Caki2 (cell line): ENCODE results near the gene SLC16A1. TPM values are rescaled to one million over a fixed set of nuclear protein-coding genes. Genes with fewer than 3 reads are reported as not detected.
A peak's percentile ranks its signal among the peaks of the same experiment; 100 is the strongest.
"Not testable (repeated sequence)": the region's sequence is repeated elsewhere in the genome, so short reads cannot be mapped to it uniquely, and the experiment has no call there.

Experiments used
- DNase-seq: peaks from one replicate; pipeline ENCODE4 v3.0.0-alpha.2; 2015; ENCODE audit warnings: low read depth
- in situ Hi-C: cut with HindIII; loops from 2 replicates; pipeline ENCODE4 v1.10.0; 2016; ENCODE audit warnings: low sequenced_read_pairs, low pct_unique_long_range_greater_than_20kb, mixed read lengths
- total RNA-seq: library from RNA; depleted of rRNA; stranded (reverse); fragments of >200 nt; shearing (Covaris generic); gene quantifications from 2 replicates; pipeline ENCODE4 v1.2.3, GENCODE V29; 2014; ENCODE audit warnings: low replicate concordance

SLC16A1 gene
- total RNA-seq, 1 experiment from 2014 or later: 29.8 TPM

DNA sequence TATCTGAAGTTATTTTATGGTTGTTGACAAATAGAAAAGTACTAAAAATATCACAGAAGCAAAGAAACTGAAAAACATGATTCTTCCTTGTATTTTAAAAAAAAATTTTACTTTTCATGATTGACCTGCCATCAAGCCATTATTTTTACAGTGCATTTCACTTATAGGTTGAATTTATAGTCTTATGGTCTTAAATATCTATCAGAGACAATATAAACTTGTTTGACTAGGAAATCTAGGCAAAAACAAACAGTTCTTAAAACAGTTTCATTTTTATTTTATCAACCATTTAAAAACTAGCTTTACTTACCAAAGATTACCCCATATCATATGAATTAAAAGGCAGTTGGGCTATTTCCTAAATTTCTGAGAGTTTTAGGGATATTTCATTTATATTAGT lies 59.2 kb downstream of the SLC16A1 start:
- no peak for DNase-seq
- in situ Hi-C loops: no loop called here

DNA sequence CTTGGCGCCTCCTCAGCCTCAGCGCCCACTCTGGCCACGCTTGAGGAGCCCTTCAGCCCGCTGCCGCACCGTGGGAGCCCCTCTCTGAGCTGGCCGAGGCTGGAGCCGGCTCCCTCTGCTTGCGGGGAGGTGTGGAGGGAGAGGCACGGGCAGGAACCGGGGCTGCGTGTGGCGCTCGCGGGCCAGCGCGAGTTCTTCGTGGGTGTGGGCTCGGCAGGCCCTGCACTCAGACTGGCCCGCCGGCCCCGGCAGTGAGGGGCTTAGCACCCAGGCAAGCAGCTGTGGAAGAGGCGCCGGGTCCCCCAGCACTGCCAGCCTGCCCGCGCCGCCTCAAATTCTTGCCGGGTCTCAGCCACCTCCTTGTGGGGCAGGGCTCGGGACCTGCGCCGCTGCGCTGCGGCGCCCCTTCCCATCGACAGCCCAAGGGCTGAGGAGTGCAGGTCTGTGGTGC lies 61.4 kb downstream of the SLC16A1 start:
- in situ Hi-C loops: no loop called here
- no peak for DNase-seq

DNA sequence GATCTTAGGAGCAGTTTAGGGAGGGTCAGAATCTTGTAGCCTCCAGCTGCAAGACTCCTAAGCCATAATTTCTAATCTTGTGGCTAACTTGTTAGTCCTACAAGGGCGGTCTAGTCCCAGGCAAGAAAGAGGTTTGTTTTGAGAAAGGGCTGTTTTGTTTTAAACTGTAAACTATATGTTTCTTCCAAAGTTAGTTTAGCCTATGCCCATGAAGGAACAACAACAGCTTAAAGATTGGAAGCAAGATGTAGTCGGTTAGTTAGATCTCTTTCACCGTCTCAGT lies 62.0 kb downstream of the SLC16A1 start:
- in situ Hi-C loops: no loop called here
- DNase-seq: no peak

DNA sequence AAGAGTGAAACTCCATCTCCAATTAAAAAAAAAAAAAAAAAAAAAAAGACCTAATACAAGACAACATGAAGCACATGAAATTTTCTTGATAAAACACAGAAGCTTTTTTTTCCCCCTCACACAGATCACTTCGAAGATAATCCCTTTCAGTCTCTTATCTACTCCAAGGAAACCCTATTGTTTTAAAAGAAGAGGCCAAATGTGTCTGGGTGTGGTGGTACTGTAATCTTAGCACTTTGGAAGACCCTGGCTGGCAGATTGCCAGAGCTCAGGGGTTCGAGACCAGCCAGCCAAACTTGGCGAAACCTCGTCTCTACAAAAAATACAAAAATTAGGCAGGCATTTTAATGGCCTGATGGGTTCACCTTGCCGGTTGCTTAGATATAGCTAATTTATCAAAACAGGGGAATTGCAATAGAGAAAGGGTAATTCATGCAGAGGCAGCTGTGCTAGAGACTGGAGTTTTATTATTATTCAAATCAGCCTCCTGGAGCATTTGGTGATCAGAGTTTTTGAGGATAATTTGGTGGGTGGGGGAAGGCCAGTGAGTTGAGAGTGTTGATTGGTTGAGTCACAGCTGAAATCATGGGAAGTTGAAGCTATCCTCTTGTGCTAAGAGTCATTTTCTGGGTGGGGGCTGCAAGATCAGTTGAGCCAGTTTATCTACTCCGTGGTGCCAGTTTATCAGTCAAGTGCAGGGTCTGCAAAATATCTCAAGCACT lies 62.5 kb downstream of the SLC16A1 start:
- in situ Hi-C loops: no loop called here
- DNase-seq: no peak

DNA sequence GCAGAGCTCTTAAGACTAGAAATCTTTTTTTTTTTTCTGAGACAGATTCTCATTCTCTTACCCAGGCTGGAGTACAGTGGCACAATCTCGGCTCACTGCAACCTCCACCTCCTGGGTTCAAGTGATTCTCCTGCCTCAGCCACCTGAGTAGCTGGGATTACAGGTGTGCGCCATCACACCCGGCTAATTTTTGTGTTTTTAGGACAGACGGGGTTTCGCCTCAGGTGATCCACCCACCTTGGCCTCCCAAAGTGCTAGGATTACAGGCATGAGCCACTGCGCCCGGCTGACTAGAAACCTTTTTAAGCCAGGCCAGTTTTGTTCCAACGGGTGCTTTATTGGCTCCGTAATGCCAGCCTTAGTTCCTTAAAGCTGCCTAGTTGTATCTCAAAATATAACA lies 66.1 kb downstream of the SLC16A1 start:
- DNase-seq, in situ Hi-C loops: not testable (repeated sequence)

DNA sequence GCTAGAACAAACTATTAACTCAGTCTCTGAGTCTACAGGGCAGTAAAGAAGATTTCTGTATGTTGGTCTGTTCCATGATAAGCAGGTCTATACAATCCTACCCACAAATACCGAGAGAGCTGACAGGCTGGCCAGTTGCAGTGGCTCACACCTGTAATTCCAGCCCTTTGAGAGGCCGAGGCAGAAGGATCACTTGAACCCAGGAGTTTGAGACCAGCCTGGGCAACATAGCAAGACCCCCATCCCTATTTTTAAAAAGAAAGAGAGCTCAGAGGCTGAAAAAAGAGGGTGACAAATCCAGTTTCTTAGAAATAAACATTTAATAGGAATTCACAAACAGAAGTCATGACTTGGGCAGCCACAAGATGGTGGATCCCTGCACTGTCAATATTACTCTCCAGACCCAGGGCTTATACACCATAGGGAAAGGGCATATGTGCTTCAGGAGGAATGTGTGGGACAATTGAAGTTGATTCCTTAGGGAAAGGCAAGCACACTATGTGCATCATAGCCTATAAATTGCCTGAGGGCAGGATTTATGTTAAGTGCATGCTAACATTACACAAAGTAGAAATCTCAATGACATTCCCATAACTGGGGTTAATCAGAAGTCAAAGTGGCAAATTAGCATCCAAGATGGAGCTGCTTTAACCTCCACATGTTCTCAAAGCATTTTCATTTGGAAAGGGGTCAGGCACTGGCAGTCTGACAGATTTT lies 66.8 kb downstream of the SLC16A1 start:
- in situ Hi-C loops: no loop called here
- no peak for DNase-seq

DNA sequence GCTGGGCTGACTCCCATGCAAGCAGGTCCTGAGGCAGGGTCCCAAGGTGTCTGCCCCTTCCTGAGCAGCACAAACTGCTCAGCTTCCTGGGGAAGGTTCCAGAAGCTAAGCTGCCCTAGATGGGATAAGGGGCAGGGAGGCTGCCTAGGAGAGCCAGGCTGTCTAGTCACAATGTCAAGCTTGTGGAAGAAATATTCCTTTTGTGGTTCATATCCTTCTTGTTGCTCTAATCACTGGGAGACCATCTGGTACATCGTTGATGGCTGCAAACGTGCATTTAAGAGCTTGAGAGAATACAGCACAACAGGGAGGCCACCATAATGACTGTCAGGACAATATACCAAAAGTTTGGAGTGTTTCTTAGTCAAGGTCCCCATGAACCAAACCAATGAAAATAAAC lies 67.4 kb downstream of the SLC16A1 start:
- in situ Hi-C loops: no loop called here
- DNase-seq: no peak

DNA sequence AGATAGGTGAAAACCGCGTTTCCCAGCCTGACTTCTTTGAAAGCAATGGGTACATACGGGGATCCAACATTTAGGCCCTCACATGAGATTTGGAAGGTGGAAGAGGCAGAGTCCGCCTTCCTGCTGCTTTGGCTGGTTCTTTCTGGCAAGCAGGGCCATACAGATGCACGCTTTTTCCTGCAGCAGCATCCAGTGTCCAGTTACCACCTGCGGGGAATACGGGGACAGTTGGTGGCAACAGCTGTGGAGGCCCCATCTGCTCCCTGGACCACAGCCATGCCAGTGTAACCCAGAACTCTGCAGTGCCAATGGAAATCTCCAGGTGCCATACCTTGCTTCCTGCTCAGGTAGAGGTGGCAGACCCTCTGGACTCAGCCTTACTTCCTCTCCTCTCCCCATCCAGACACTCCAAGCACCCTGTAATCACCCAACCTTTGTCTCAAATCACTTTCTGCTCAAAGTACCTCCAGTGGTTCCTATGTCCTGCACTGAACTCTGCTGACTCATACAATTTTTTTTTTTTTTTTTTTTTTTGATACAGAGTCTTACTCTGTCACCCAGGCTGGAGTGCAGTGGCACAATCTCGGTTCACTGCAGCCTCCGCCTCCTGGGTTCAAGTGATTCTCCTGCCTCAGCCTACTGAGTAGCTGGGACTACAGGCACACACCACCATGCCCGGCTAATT lies 68.3 kb downstream of the SLC16A1 start:
- peak; percentile 22 for DNase-seq
- in situ Hi-C loops: no loop called here

DNA sequence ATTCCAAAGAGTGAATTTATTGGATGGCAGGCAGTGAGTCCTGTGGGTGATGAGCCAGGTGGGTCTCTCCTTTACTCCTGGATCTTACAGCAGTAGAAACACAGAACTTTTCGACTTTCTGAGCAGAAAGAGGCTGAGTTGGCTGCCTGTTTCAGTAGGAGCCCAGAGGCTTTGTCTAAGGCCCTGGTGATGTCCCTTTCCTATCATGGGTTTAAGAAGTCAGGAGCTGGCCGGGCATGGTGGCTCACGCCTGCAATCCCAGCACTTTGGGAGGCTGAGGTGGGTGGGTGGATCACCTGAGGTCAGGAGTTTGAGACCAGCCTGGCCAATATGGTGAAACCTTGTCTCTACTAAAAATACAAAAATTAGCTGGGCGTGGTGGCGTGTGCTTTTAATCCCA lies 71.0 kb downstream of the SLC16A1 start:
- DNase-seq, in situ Hi-C loops: not testable (repeated sequence)

DNA sequence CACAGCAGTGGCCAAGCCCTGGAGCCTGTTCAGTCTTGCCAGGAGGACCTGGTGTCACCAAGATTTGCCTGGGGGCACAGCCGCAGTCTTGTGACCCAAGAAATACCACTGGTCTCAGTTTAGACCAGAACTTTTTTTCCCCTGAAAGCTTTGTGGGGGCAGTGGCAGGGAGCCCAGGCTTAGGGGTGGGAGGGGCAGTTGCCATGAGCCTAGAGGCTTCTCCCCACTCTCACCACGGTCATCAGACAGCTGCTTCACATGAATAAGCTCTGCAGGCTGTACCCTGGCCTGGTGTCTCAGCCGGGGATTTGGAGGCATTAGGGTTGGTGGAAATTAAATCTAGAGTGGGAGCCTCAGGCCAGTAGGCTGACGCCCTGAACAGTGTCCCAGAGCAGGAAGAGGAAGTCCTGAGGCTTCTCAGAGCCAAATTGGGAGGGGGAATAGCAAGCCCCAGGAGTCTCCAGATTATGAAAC lies 73.7 kb downstream of the SLC16A1 start:
- no peak for DNase-seq
- in situ Hi-C loops: no loop called here

DNA sequence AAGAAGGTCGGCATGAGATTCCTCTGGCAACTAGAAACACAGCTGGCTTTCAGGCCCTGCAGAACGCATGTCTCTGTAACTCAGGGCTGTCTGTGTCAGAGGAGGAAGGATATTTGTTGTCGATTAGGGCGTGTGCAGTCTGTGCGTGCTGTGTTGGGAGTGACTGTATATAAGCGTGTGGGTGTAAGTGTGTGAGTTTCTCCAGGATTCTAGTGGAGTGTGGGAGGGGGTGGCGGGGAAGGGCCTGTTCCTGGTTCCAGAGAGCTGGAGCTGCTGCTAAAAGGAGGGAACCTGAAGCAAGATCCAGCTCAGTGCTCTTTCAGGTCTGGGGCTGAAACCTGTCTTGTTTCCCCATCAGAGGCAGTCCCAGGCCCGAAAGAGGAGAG lies 74.3 kb downstream of the SLC16A1 start:
- in situ Hi-C loops: no loop called here
- no peak for DNase-seq

DNA sequence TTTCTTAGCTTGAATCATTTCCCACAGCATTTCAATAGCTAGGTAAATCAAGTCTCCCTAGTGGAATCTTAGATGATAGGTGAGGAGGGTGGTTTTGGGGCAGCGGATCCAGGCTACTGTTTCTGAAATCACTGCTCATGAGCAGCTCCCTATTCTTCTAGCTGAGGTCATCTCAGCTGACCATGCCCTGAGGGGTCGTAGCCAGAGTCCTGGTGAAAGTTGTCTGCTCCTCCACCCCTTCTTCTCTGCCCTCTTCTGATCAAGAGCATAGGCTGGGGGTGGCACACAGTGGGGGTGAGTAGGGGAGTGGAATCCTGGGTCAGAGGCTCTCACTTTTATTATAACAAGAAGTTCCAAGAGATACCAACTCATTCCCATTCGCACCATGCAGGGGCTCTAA lies 76.2 kb downstream of the SLC16A1 start:
- no peak for DNase-seq
- in situ Hi-C loops: no loop called here

DNA sequence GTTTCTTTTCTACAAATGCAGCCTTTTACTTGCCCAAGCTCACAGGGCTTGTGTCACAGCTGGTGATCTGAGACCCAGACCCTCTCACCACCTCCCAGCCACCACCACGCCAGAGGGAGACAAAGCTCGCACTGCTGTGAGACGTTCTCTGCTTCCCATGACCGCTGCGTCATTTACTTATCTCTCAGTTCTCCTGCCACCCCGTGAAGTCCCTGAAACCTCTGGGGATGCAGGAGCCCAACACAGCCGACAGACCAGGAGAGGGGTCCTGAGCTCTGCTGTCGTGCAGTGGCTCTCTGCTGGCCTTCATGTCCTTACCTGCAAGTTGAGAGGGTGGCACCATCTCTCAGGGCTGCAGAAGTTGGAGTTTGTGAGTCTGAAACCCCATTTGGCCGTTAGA lies 77.7 kb downstream of the SLC16A1 start:
- DNase-seq: no peak
- in situ Hi-C loops: no loop called here

DNA sequence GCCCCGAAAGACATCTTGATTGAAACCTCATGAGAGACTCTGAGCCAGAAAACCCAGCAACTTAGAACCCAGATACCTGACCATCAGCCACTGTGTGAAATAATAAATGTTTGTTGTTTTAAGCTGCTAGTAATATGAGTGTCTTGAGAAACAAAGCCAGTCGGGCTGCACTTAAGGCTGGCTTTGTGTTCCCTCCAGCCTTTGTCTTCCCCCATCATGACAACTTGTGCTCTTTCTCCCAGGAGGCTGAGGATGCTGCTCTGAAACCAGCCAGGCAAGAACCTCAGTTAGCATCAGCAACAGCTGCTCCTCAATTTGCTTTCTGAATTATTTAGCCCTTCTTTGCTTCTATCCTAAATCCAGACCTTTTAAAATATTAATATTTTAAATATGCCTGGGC lies 78.2 kb downstream of the SLC16A1 start:
- no peak for DNase-seq
- in situ Hi-C loops: no loop called here

DNA sequence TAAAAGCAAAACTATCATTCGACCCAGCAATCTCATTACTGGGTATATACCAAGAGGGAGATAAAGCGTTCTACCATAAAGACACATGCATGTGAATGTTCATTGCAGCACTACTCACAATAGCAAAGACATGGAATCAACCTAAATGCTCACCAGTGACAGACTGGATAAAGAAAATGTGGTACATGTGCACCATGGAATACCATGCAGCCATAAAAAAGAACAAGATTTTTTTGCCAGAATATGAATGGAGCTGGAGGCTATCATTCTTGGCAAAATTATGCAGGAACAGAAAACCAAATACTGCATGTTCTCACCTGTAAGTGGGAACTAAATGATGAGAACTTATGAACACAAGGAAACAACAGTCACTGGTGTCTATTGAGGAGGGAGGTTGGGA lies 79.7 kb downstream of the SLC16A1 start:
- no peak for DNase-seq
- in situ Hi-C loops: no loop called here

DNA sequence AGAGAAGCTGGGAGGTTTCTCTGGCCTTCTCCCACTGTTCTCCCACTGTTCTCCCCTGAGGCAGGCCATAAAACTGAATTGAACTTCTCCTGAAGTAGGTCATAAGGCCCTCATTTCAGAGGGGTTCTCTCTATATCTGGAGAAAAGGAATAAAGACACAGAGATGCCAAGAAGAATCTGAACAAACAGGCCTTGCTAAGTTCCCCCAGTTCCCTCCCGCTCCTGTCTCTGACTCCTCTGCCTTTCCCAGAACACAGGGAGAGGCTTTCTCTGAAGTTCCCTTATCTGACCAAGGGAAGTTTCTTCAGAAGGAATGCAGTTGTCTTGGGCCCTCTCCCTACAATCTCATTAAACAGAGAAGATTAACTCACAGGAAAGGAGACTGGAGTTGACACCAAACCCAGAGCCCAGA lies 83.4 kb downstream of the SLC16A1 start:
- in situ Hi-C loops: no loop called here

DNA sequence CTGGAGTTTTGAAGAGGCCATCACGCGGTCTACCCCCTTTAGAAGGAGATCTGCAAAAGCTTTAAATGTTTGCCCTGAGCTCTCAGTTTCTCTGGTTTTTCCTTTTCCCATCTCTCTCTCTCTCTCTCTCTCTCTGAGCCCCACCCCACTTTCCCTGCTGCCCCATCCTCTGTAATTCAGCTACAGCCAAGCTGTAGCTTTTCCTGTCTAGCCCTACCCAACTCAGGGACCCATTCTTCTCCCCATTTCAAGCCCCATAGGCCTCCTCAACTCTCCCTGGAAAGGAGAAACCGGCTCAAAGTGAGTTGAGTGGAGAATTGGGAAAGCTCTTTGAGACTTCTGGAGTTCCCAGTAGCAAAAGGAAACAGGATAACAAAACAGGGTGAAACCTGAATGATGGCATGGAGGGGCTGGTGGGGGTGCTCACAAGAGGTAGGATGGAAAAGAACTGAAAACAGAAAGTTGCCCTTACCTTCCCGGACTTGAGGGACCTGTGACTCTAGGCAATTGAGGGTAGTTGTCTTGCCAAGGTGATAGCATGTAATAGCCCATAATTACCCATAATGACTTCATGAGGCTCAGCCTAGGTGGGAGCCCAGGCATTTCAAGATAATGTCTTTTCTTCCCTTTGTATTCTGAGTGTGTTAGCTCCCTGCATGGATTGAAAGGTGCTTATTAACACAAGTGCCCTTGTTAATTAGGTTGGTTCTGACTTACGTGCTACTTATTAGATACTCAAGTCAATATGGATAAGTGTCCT lies 84.9 kb downstream of the SLC16A1 start:
- in situ Hi-C loops: no loop called here

More for the DNA sequence above, 83.4 kb downstream of the SLC16A1 start:
- no peak for DNase-seq

DNA sequence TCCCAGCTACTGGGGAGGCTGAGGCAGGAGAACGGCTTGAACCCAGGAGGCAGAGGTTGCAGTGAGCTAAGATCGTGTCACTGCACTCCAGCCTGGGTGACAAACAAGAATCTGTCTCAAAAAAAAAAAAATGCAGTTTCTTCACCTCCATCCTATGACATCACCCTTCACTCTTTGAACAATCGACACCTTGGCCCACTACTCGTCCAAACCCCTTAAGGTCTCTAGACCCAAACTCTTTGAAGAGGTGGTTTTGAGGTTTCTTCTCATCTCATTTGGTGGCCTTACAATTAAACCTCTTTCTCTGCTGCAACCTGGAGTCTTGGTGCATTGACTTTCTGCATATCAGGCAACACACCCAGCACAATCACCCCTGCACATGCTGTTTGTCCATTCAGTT lies 86.1 kb downstream of the SLC16A1 start:
- in situ Hi-C loops: no loop called here
- DNase-seq: no peak

More for the DNA sequence above, 84.9 kb downstream of the SLC16A1 start:
- DNase-seq: no peak

DNA sequence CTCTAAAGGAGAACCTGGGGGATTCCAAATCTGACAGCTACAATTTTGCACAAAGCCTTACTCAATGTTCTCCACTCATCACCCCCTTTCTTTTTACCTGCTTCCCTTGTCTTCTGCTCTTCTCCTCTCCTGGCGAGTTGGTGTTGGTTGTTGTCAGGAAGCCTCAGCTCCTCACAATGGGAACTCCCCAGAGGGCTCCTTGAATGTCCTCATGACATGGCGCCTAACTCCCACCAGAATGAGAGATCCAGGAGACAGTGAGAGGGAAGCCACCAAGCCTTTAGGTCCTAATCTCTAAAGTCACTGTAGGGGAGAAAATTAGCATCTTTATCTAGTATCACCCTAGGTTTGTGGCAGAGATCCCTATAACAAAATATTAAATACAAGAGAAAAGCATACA lies 87.8 kb downstream of the SLC16A1 start:
- no peak for DNase-seq
- in situ Hi-C loops: no loop called here
